Left renal pelvis (tissue), 4 donors: ENCODE results near the gene SPRED3. TPM values are rescaled to one million over a fixed set of nuclear protein-coding genes. Genes with fewer than 3 reads are reported as not detected.
"Not testable (repeated sequence)": the region's sequence is repeated elsewhere in the genome, so short reads cannot be mapped to it uniquely, and the experiment has no call there.

Experiments
- DNase-seq, 4 donors: peaks; one replicate each; pipeline ENCODE4 v3.0.0-alpha.2; 2013; ENCODE audit warnings: low read depth in 4 of 4, low spot score in 3 of 4
- polyA plus RNA-seq, 4 donors: library from polyadenylated mRNA; unstranded; fragments of 120-200 nt; gene quantifications; one replicate each; pipeline ENCODE4 v1.2.1, GENCODE V29; 2013; ENCODE audit not compliant: insufficient read length in 4 of 4

The SPRED3 gene
- 1 to 10 TPM in 3 of 4 donors, under 1 TPM in 1; 0.63 to 1.8 (median 1.2) TPM for polyA plus RNA-seq

GRCh38 chr19:38388349-38389100, at the start of gene SPRED3:
TSS of gene SPRED3 (plus strand) at chr19:38388697. CDS start at chr19:38390303, 1,606 bp downstream.
- DNase-seq: peak in 1 of 4 donors; percentile 33

- DNase-seq: not testable (repeated sequence)
Measured at GRCh38 chr19:38339011-38339410, 49.5 kb upstream of the SPRED3 start.

GRCh38 chr19:38340927-38341326, 47.6 kb upstream of the SPRED3 start:
- no peak for DNase-seq

GRCh38 chr19:38346837-38347236, 41.7 kb upstream of the SPRED3 start:
- DNase-seq: no peak

- no peak for DNase-seq
Measured at GRCh38 chr19:38350883-38351282, 37.6 kb upstream of the SPRED3 start.

- DNase-seq: no peak
Measured at GRCh38 chr19:38351865-38352395, 36.6 kb upstream of the SPRED3 start.

- DNase-seq: no peak
Measured at GRCh38 chr19:38352611-38353010, 35.9 kb upstream of the SPRED3 start.

GRCh38 chr19:38355728-38356725, 32.5 kb upstream of the SPRED3 start:
- no peak for DNase-seq

- DNase-seq: no peak
Measured at GRCh38 chr19:38358071-38358470, 30.4 kb upstream of the SPRED3 start.

GRCh38 chr19:38359242-38360021, 29.1 kb upstream of the SPRED3 start:
- DNase-seq: no peak

- DNase-seq: no peak
Measured at GRCh38 chr19:38360351-38360750, 28.1 kb upstream of the SPRED3 start.

GRCh38 chr19:38360839-38361631, 27.5 kb upstream of the SPRED3 start:
- DNase-seq: no peak

GRCh38 chr19:38361633-38362075, 26.8 kb upstream of the SPRED3 start:
- peak in 3 of 4 donors; percentile 58 to 62 (median 60) for DNase-seq

GRCh38 chr19:38362076-38362945, 26.2 kb upstream of the SPRED3 start:
- no peak for DNase-seq

GRCh38 chr19:38362946-38363688, 25.4 kb upstream of the SPRED3 start:
- DNase-seq: not testable (repeated sequence)

GRCh38 chr19:38367041-38367440, 21.5 kb upstream of the SPRED3 start:
- DNase-seq: no peak

- DNase-seq: no peak
Measured at GRCh38 chr19:38369584-38369983, 18.9 kb upstream of the SPRED3 start.

GRCh38 chr19:38370299-38370698, 18.2 kb upstream of the SPRED3 start:
- no peak for DNase-seq
